Spleen (tissue), 11 donors: ENCODE data around the gene BRD3OS. TPM values are rescaled to one million over a fixed set of nuclear protein-coding genes. Genes with fewer than 3 reads are reported as not detected.

Source experiments
- DNase-seq: peaks from one replicate; pipeline ENCODE4 v3.0.0-alpha.2; 2020
- H3K27ac ChIP-seq, 8 donors: fragments of 200-600 bp; sonication (generic) in 7 of 8; 1 replicate in 4 of 8; 2 replicates in 4 of 8; pipeline versions ENCODE4 v1.5.0 to v1.8.0; 2016 to 2021; ENCODE audit warnings: inconsistent platforms in 4 of 8, mild to moderate bottlenecking in 4 of 8, moderate library complexity in 1 of 8
- H3K27me3 ChIP-seq, 7 donors: fragments of 200-600 bp; sonication (generic) in 6 of 7; replicated peaks in 1 of 7; 1 replicate in 4 of 7; 2 replicates in 3 of 7; pipeline versions ENCODE4 v1.5.0 to v1.8.0; 2016 to 2021; ENCODE audit warnings: inconsistent platforms in 3 of 7, mild to moderate bottlenecking in 1 of 7
- H3K36me3 ChIP-seq, 6 donors: fragments of 200-600 bp; sonication (generic) in 5 of 6; 1 replicate in 4 of 6; 2 replicates in 2 of 6; pipeline versions ENCODE4 v1.5.0 to v1.8.0; 2016 to 2021; ENCODE audit warnings: inconsistent platforms in 2 of 6
- H3K4me1 ChIP-seq, 6 donors: fragments of 200-600 bp; sonication (generic) in 5 of 6; 1 replicate in 3 of 6; 2 replicates in 3 of 6; pipeline versions ENCODE4 v1.5.0 to v1.8.0; 2016 to 2021; ENCODE audit warnings: inconsistent platforms in 3 of 6
- H3K4me3 ChIP-seq, 8 donors: fragments of 200-600 bp; sonication (generic) in 7 of 8; 1 replicate in 4 of 8; 2 replicates in 4 of 8; pipeline versions ENCODE4 v1.5.0 to v1.8.0; 2016 to 2021; ENCODE audit warnings: inconsistent platforms in 4 of 8, mild to moderate bottlenecking in 4 of 8, moderate library complexity in 2 of 8
- H3K9me3 ChIP-seq, 8 donors: fragments of 200-600 bp; sonication (generic) in 7 of 8; 1 replicate in 4 of 8; 2 replicates in 4 of 8; pipeline versions ENCODE4 v1.5.0 to v1.8.0; 2016 to 2021; ENCODE audit warnings: inconsistent platforms in 4 of 8
- POLR2A ChIP-seq, 3 donors: fragments of 450-650 bp; IDR thresholded peaks; one replicate each; pipeline ENCODE4 v1.5.1; 2017; ENCODE audit warnings: antibody characterized with exemption in 3 of 3, mild to moderate bottlenecking in 1 of 3
- POLR2AphosphoS5 ChIP-seq, 3 donors: sonication (generic); formaldehyde crosslinking; IDR thresholded peaks; one replicate each; pipeline ENCODE4 v1.5.1; 2017; ENCODE audit warnings: antibody characterized with exemption in 3 of 3
- WGBS, 5 donors: extraction: QIAGEN DNeasy Blood & Tissue Kit in 3 of 5; methylation state at CpG; one replicate each; pipeline versions ENCODE4 v1.1.5 to v1.1.7; 2013 to 2018; 5-methylcytosine and 5-hydroxymethylcytosine counted together
- intact Hi-C: fragments of 100-400 bp; cut with DNase I; formaldehyde crosslinking; loops from one replicate; pipeline ENCODE4 v1.15.0; 2023; ENCODE audit warnings: low total_unique reads
- polyA plus RNA-seq, 3 donors: library from polyadenylated mRNA; stranded (reverse); fragments of 200-250 nt; gene quantifications; one replicate each; pipeline ENCODE4 v1.2.1, GENCODE V29; 2013
- total RNA-seq, 7 donors: library from RNA; depleted of rRNA in 3 of 7; stranded (reverse); fragments of >200 nt in 3 of 7; fragmentation: NEBNext Ultra II Directional in 4 of 7; extraction: Animal tissue kit (Norgen Biotek cat#: 25700) in 4 of 7; gene quantifications; one replicate each; pipeline versions ENCODE4 v1.1.0 to v1.2.1, GENCODE V29; 2016 to 2021
- TF ChIP-seq, protein P1 (sequence below), 11 experiments: fragments of 200-600 bp in 7 of 11; fragments of 450-650 bp in 4 of 11; sonication (generic) in 4 of 11; IDR thresholded peaks in 8 of 11; conservative IDR thresholded peaks in 3 of 11; 1 replicate in 7 of 11; 2 replicates in 4 of 11; pipeline versions ENCODE4 v1.4.0 to v1.8.0; 2016 to 2021; ENCODE audit warnings: antibody characterized with exemption in 11 of 11, inconsistent platforms in 4 of 11, mild to moderate bottlenecking in 1 of 11
- donor health status: healthy with polysubstance abuse.
- donor health status: DM: no; HTN: no; CAD: no; lungs with moderate emphysema.
- donor health status: DM: no; HTN: no; CAD: no.
- donor health status: Bipolar disorder and iron deficiency.
- donor health status: healthy.
- donor health status: DM: no; HTN: no; CAD: no.
- donor health status: DM: yes; HTN: yes; CAD: no.

BRD3OS gene
- total and polyA plus RNA-seq, 10 donors: 6.9 to 13.2 (median 10.7) TPM

- Histone ChIP-seq H3K4me3 (peak overlapping the region in 7 of 8 donors; percentile 65 to 93 (median 73)), H3K27ac (peak overlapping the region in 2 of 8 donors; percentile 92 to 94), H3K4me1 (peaks cover 27 to 75% (median 43%) of the 10 kb centered on the region in 6 donors), H3K27me3 (peaks cover 0 to 56% (median 17%) of the 10 kb centered on the region in 7 donors), H3K36me3 (no peaks in the 10 kb centered on the region), H3K9me3 (no peaks in the 10 kb centered on the region)
- no peak for TF ChIP-seq POLR2A (IDR thresholded peaks at IDR 0.05)
- no peak for TF ChIP-seq POLR2AphosphoS5 (IDR thresholded peaks at IDR 0.05)
- TF ChIP-seq, protein P1, sequence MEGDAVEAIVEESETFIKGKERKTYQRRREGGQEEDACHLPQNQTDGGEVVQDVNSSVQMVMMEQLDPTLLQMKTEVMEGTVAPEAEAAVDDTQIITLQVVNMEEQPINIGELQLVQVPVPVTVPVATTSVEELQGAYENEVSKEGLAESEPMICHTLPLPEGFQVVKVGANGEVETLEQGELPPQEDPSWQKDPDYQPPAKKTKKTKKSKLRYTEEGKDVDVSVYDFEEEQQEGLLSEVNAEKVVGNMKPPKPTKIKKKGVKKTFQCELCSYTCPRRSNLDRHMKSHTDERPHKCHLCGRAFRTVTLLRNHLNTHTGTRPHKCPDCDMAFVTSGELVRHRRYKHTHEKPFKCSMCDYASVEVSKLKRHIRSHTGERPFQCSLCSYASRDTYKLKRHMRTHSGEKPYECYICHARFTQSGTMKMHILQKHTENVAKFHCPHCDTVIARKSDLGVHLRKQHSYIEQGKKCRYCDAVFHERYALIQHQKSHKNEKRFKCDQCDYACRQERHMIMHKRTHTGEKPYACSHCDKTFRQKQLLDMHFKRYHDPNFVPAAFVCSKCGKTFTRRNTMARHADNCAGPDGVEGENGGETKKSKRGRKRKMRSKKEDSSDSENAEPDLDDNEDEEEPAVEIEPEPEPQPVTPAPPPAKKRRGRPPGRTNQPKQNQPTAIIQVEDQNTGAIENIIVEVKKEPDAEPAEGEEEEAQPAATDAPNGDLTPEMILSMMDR (IDR thresholded peaks at IDR 0.05 in 8 of 11, conservative IDR thresholded peaks at IDR 0.05 in 3 of 11): no peak
- DNase-seq: peak; percentile 73
- 78 to 87% (median 83%) methylated on average over 13 to 24 of the region's 24 CpGs for WGBS, 5 donors
- intact Hi-C loops: loop anchor here (5.0 kb wide), 1 partner anchor 197 kb away; no protein-coding TSS in a partner anchor
These were observed 35.5 kb upstream of the BRD3OS start for GRCh38 chr9:133989625-133990365.

GRCh38 chr9:133990366-133991213 lies 34.7 kb upstream of the BRD3OS start:
- H3K9me3 ChIP-seq: no peaks in the 10 kb centered on the region
- DNase-seq: peak; percentile 74
- H3K36me3 ChIP-seq: no peaks in the 10 kb centered on the region
- peak overlapping the region in 7 of 8 donors; percentile 40 to 94 (median 90) for H3K27ac ChIP-seq
- H3K27me3 ChIP-seq: peaks cover 0 to 64% (median 17%) of the 10 kb centered on the region in 7 donors
- 47 to 63% (median 55%) methylated on average over 17 to 31 of the region's 31 CpGs for WGBS, 5 donors
- peaks cover 27 to 73% (median 43%) of the 10 kb centered on the region in 6 donors for H3K4me1 ChIP-seq
- TF ChIP-seq POLR2A (IDR thresholded peaks at IDR 0.05) (no peak), POLR2AphosphoS5 (IDR thresholded peaks at IDR 0.05) (peak; percentile 14 to 34 (median 33))
- H3K4me3 ChIP-seq: peak overlapping the region; percentile 44 to 93 (median 70)
- intact Hi-C loops: loop anchor here (5.0 kb wide), 1 partner anchor 198 kb away; no protein-coding TSS in a partner anchor

GRCh38 chr9:133991214-133991921 lies 33.9 kb upstream of the BRD3OS start:
- Histone ChIP-seq H3K4me3 (peak overlapping the region; percentile 44 to 93 (median 70)), H3K4me1 (peaks cover 27 to 66% (median 43%) of the 10 kb centered on the region in 6 donors), H3K27me3 (peaks cover 0 to 71% (median 17%) of the 10 kb centered on the region in 7 donors), H3K36me3 (no peaks in the 10 kb centered on the region), H3K27ac (peak overlapping the region in 7 of 8 donors; percentile 40 to 94 (median 90)), H3K9me3 (no peaks in the 10 kb centered on the region)
- intact Hi-C loops: loop anchor here (5.0 kb wide), 1 partner anchor 199 kb away; no protein-coding TSS in a partner anchor
- TF ChIP-seq POLR2AphosphoS5 (IDR thresholded peaks at IDR 0.05): peak in 1 of 3 donors; percentile 37
- TF ChIP-seq POLR2A (IDR thresholded peaks at IDR 0.05): no peak
- TF ChIP-seq, protein P1 (IDR thresholded peaks at IDR 0.05 in 8 of 11, conservative IDR thresholded peaks at IDR 0.05 in 3 of 11): no peak
- 1 to 2% (median 1%) methylated on average over 38 to 82 of the region's 82 CpGs; no CpG with 5 or more reads in 1 of the 5 donors for WGBS, 5 donors
- peak; percentile 79 for DNase-seq
